ENCODE measurements around the gene CDH16. TPM values are rescaled to one million over a fixed set of nuclear protein-coding genes. Genes with fewer than 3 reads are reported as not detected.

CDH16 gene
- total and polyA plus RNA-seq, 2 donors (not counting 1 experiment from before 2014, with no cell fraction given) = not detected

GRCh38 chr16:66882702-66883101 lies 36.0 kb downstream of the CDH16 start:
- Histone ChIP-seq H3K4me1 (ENCODE audit: control insufficient read depth, extremely low read depth, insufficient read depth, low read length) (no peaks in the 10 kb centered on the region), H4K20me1 (ENCODE audit: control insufficient read depth, extremely low read depth, insufficient read depth, low read length) (no peaks in the 10 kb centered on the region), H3K4me3 (replicated peaks in 1 of 4; ENCODE audit: control extremely low read depth in 1 of 4, insufficient read depth in 1 of 4, low read depth in 3 of 4, low read length in 4 of 4) (no peak overlapping the region), H3K36me3 (ENCODE audit: control insufficient read depth, insufficient read depth, low read length) (peaks cover 12% of the 10 kb centered on the region), H3K27ac (ENCODE audit: insufficient read depth, low read length) (no peak overlapping the region), H3K9ac (ENCODE audit: insufficient read depth, low read length) (no peak overlapping the region), H3K4me2 (ENCODE audit: extremely low read depth, insufficient read depth, low read length) (no peak overlapping the region), H3K79me2 (ENCODE audit: control insufficient read depth, insufficient read depth, low read length) (peaks cover 6% of the 10 kb centered on the region), H3K27me3 (ENCODE audit: control insufficient read depth, insufficient read depth, low read length) (no peaks in the 10 kb centered on the region), H2AFZ (ENCODE audit: low read length) (no peak overlapping the region), H3K9me3 (ENCODE audit: control insufficient read depth, insufficient read depth, low read depth, low read length) (no peaks in the 10 kb centered on the region)
- no peak for DNase-seq (ENCODE audit: low read depth in 2 of 2)
- TF ChIP-seq CTCF (conservative IDR thresholded peaks at IDR 0.05 in 1 of 2, IDR thresholded peaks at IDR 0.05 in 1 of 2; ENCODE audit: low read depth in 1 of 2, low read length in 2 of 2) = no peak
- TF ChIP-seq EZH2 (IDR thresholded peaks at IDR 0.05; ENCODE audit: low read length, missing control alignments) = no peak

- H3K27me3 ChIP-seq (ENCODE audit: control insufficient read depth, insufficient read depth, low read length) = no peaks in the 10 kb centered on the region
- H3K4me2 ChIP-seq (ENCODE audit: extremely low read depth, insufficient read depth, low read length) = no peak overlapping the region
- peaks cover 6% of the 10 kb centered on the region for H3K79me2 ChIP-seq (ENCODE audit: control insufficient read depth, insufficient read depth, low read length)
- no peak for DNase-seq (ENCODE audit: low read depth in 2 of 2)
- no peaks in the 10 kb centered on the region for H3K9me3 ChIP-seq (ENCODE audit: control insufficient read depth, insufficient read depth, low read depth, low read length)
- no peaks in the 10 kb centered on the region for H4K20me1 ChIP-seq (ENCODE audit: control insufficient read depth, extremely low read depth, insufficient read depth, low read length)
- no peak overlapping the region for H3K9ac ChIP-seq (ENCODE audit: insufficient read depth, low read length)
- TF ChIP-seq EZH2 (IDR thresholded peaks at IDR 0.05; ENCODE audit: low read length, missing control alignments) (no peak), CTCF (conservative IDR thresholded peaks at IDR 0.05 in 1 of 2, IDR thresholded peaks at IDR 0.05 in 1 of 2; ENCODE audit: low read depth in 1 of 2, low read length in 2 of 2) (no peak)
- peak overlapping the region in 1 of 4 experiments; percentile 85 for H3K4me3 ChIP-seq (replicated peaks in 1 of 4; ENCODE audit: control extremely low read depth in 1 of 4, insufficient read depth in 1 of 4, low read depth in 3 of 4, low read length in 4 of 4)
- no peak overlapping the region for H3K27ac ChIP-seq (ENCODE audit: insufficient read depth, low read length)
- H3K4me1 ChIP-seq (ENCODE audit: control insufficient read depth, extremely low read depth, insufficient read depth, low read length) = no peaks in the 10 kb centered on the region
- H3K36me3 ChIP-seq (ENCODE audit: control insufficient read depth, insufficient read depth, low read length) = peaks cover 12% of the 10 kb centered on the region
- no peak overlapping the region for H2AFZ ChIP-seq (ENCODE audit: low read length)
These were observed 36.6 kb downstream of the CDH16 start for GRCh38 chr16:66881964-66882508.

- TF ChIP-seq EZH2 (IDR thresholded peaks at IDR 0.05; ENCODE audit: low read length, missing control alignments) = no peak
- no peak for TF ChIP-seq CTCF (conservative IDR thresholded peaks at IDR 0.05 in 1 of 2, IDR thresholded peaks at IDR 0.05 in 1 of 2; ENCODE audit: low read depth in 1 of 2, low read length in 2 of 2)
- H4K20me1 ChIP-seq (ENCODE audit: control insufficient read depth, extremely low read depth, insufficient read depth, low read length) = no peaks in the 10 kb centered on the region
- peaks cover 12% of the 10 kb centered on the region for H3K36me3 ChIP-seq (ENCODE audit: control insufficient read depth, insufficient read depth, low read length)
- H3K4me1 ChIP-seq (ENCODE audit: control insufficient read depth, extremely low read depth, insufficient read depth, low read length) = no peaks in the 10 kb centered on the region
- no peak overlapping the region for H2AFZ ChIP-seq (ENCODE audit: low read length)
- no peak for DNase-seq (ENCODE audit: low read depth in 2 of 2)
- H3K27ac ChIP-seq (ENCODE audit: insufficient read depth, low read length) = no peak overlapping the region
- peak overlapping the region; percentile 86 for H3K4me2 ChIP-seq (ENCODE audit: extremely low read depth, insufficient read depth, low read length)
- H3K9ac ChIP-seq (ENCODE audit: insufficient read depth, low read length) = no peak overlapping the region
- H3K9me3 ChIP-seq (ENCODE audit: control insufficient read depth, insufficient read depth, low read depth, low read length) = no peaks in the 10 kb centered on the region
- H3K79me2 ChIP-seq (ENCODE audit: control insufficient read depth, insufficient read depth, low read length) = peaks cover 6% of the 10 kb centered on the region
- H3K4me3 ChIP-seq (replicated peaks in 1 of 4; ENCODE audit: control extremely low read depth in 1 of 4, insufficient read depth in 1 of 4, low read depth in 3 of 4, low read length in 4 of 4) = peak overlapping the region in 3 of 4 experiments; percentile 4 to 85 (median 66)
- no peaks in the 10 kb centered on the region for H3K27me3 ChIP-seq (ENCODE audit: control insufficient read depth, insufficient read depth, low read length)
These were observed 37.1 kb downstream of the CDH16 start for GRCh38 chr16:66881560-66881959.

All from fibroblast of lung (primary cell).